HTERT RPE-1 (cell line): ENCODE results near the gene RXFP1.

Experiments
- in situ Hi-C: fragments of 300-500 bp; cut with MboI; formaldehyde crosslinking; loops from 4 replicates; pipeline ENCODE4 v1.14.3; 2020; ENCODE audit warnings: low sequenced_read_pairs

The RXFP1 gene

GRCh38 chr4:158521484-158522088, at the start of gene RXFP1:
TSS of gene RXFP1 (plus strand) at chr4:158521882. CDS start at chr4:158521977, 95 bp downstream.
- in situ Hi-C loops, result no loop called here

GRCh38 chr4:158481811-158482210, 39.9 kb upstream of the RXFP1 start:
- in situ Hi-C loops, result no loop called here

DNA sequence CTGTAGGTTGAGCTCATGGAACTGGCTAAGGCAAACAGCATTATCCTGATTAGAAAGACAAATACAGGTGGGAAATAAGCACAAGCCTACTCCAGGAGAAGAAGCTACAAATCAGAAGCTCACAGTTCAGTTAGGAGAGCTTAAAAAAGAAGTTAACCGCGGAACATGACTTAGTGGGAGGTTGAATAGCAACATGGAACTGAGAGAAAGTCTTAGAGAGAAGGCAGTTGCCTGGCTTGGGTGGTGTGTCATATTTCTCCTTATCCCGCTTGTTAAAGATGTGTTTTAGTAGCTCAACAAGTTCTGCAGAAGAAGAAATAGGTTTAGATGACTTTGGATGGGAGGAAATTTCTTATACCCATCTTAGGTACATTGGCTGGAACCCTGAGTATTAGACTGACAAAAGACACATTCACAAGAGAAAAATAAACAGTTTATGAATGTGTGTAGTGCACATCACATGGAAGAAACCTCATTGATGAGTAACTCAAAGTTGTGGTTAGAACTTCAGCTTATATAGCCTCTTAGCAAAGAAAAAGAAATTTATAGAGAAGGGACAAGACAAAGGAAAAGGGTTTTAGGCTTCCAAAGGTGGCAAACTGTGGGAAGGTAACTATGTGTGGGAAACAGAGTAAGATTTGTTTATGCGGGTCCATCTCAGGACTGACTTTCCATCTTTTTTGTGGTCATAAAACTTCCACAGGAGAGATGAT, 37.4 kb upstream of the RXFP1 start:
- in situ Hi-C loops, result no loop called here

GRCh38 chr4:158490629-158491028, 31.1 kb upstream of the RXFP1 start:
- in situ Hi-C loops, result no loop called here

DNA sequence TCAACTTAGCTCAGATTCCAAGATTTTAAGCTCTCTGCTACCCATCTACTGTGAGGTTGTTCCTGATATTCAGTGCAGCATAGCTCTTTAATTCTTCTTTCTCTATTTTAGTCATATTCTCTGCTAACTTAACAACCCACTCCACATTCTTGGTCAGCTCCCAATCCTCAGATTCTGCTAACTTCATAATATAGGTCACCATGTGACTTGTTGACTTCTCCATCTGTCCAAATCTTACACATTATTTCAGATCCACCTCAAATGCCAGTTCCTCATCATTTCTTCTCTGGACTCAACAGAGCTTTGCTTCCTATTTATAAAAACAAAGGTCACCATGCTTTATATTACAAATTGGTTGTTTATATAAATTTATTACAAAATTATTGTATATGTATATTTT, 29.3 kb upstream of the RXFP1 start:
- in situ Hi-C loops, result no loop called here

GRCh38 chr4:158496030-158496741, 25.5 kb upstream of the RXFP1 start:
- in situ Hi-C loops, result no loop called here

GRCh38 chr4:158500054-158500453, 21.6 kb upstream of the RXFP1 start:
- in situ Hi-C loops, result no loop called here

DNA sequence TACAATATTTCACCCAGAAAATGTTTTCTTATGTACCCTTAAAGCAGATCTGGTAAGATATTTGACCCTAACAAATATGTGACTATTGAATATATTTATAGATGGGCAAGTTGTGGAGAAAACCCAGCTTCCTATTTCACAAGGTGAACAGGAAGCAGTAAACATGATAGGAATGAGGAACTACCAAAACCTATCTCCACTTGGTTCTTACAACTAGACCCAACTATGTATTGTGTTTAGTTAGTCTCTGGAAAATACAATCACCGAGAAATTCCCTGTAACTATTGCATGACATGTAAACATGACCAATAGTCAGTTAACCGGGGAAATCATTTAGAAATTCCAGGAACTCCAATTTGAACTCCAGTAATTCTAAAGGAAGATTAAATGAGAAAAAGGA, 8.4 kb upstream of the RXFP1 start:
- in situ Hi-C loops, result no loop called here

DNA sequence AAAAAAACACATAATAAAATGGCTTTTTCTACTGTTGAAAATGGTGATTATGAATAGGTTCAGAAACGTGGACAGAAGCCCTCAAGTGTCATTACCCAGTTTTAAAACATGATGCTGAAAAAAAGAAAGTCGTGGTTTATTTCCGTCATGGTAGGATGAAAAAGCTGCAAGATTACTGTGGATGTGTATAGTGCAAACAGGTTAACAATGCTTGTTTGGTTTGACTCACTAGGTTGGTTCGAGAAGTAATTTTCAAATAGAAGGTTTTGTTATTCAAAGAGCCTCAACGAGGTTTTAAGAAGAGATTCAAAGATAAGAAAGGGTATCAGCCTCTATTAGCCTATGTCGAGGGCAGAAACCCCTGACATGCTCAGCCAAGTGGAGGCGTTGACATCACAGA, 2.5 kb upstream of the RXFP1 start:
- in situ Hi-C loops, result no loop called here

GRCh38 chr4:158523990-158524535, 2.4 kb downstream of the RXFP1 start:
- in situ Hi-C loops, result no loop called here

DNA sequence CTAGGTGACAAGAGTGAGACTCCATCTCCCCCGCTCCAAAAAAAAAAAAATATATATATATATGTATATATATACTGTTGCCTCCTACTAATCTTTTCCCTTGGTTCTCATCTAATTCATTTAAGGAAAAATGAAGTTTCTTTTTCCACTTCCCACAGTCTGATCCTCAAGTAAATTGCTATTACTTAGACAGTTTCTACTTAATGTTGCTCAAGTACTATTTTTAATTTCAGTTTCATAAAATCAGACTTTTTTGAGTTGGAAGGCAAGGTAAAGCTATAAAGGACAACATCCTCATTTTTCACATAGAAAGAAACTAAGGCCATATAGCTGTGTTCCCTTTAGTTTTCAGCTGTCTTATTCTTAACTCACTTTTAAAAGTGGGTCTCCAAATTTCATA, 5.8 kb downstream of the RXFP1 start:
- in situ Hi-C loops, result no loop called here

- in situ Hi-C loops, result no loop called here
These were observed 7.8 kb downstream of the RXFP1 start for GRCh38 chr4:158529505-158529904.

DNA sequence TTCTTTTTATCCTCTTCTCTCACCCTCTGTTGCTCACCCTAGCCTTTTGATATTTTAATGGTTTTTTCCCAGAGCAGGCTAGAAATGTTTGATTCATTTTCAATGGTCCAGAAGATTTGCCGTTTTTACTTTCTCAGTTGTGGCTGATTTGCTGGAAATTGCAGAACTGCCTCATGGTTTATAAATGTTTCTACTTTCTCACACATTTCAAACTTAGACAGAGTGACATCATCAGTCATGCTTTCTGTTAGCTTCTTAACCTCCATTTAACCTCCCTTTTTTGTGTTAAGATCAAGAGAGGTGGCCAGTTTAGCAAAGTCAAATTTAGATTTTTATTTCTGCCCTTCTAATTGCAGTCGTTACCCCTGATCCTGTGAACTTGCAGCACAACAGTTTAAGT, 8.7 kb downstream of the RXFP1 start:
- in situ Hi-C loops, result no loop called here

- in situ Hi-C loops, result no loop called here
These were observed 9.2 kb downstream of the RXFP1 start for GRCh38 chr4:158530898-158531297.

DNA sequence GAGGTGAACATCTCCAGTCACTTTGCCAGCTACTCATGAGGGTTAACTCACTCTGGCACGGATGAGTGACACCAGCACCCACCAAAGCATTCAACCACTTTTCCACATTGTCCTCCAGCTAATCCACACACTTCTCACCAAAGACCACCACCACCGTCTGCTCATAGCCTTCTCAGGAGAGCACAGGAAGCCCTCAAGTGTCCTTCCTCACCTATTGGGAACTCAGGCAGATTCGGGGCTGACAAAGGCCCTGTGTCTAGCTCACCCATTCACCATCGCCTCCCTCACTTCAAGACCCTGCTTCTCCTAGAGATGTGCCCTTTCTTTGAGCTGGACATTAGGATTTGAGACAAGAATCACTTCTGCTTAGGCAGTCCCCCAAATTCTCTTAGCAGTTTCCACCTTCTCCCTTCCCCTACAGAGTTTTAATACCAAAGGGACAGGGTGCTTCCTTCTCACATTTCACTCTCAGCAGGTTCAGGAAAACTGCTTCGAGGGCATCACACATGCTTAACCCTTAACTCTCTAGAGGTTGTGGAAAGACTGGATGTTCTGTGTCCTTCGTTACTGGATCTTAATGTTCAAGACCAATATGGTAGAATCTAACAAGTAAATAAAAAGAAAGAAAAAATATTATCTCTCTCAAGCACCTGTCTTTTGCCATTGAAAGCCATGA, 11.0 kb downstream of the RXFP1 start:
- in situ Hi-C loops, result no loop called here

- in situ Hi-C loops, result no loop called here
These were observed 13.0 kb downstream of the RXFP1 start for GRCh38 chr4:158534727-158535126.

GRCh38 chr4:158535130-158535614, 13.5 kb downstream of the RXFP1 start:
- in situ Hi-C loops, result no loop called here

DNA sequence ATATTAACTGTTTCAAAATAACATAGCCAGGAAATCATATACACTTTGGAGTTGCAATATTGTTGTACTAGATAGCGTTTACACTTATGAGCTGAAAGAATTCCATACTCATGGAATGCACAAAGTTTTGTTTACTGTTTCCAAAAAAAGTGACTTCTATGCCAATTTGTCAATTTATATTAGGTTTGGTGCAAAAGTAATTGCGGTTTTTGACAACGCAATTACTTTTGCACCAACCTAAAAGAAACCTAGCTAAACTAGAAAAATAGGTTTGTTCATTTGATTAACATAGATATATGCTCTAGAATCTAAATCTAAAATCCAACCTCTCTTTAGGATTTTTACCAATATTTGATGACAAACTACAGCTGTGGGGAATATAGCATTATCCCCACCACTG, 15.2 kb downstream of the RXFP1 start:
- in situ Hi-C loops, result no loop called here

- in situ Hi-C loops, result no loop called here
These were observed 16.5 kb downstream of the RXFP1 start for GRCh38 chr4:158538176-158538575.

DNA sequence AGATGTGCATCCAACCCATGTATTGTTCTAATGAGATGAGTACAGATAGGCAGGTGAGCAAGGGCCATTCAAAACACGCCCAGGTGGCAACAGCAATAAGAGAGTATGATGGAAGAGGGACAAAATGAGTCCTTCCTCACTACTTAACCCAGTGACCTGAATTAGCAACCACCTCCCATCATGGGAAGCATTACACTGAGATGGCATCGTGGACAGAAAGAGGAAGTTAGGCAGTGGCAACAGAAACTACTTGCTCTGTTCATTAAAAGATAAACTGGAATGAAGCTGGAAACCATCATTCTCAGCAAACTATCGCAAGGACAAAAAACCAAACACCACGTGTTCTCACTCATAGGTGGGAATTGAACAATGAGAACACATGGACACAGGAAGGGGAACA, 17.2 kb downstream of the RXFP1 start:
- in situ Hi-C loops, result no loop called here
